GM19372 (cell line): Measurements from ENCODE around the gene LRRC37A2.
"Not testable (repeated sequence)": the region's sequence is repeated elsewhere in the genome, so short reads cannot be mapped to it uniquely, and the experiment has no call there.

Source experiments
- ATAC-seq: cut with Tn5 transposase; IDR thresholded peaks from one replicate; pipeline ENCODE4 v1.9.1; 2021; ENCODE audit warnings: mild to moderate bottlenecking, low read depth, moderate library complexity; ENCODE audit not compliant: unreplicated experiment

The LRRC37A2 gene

DNA sequence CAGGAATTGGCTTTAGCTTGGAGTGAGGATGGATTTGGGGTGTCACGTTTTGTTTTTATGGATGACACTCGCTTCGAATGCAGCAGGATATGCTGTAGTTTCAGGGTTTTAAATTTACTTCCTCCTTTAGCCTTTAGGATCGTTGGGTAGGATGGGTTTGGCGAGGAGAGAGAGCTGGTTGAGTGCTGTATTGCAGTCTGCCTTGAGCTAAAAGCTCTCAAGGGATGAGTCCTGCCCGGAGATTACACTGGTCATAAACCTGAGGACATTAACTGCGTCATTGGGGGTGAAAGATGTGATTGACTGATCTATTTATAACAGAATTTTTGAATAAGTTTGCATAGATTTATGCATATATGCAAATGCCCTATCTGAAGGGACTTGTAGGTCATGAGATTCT is 79.1 kb downstream of the LRRC37A2 start:
- ATAC-seq, result not testable (repeated sequence)

DNA sequence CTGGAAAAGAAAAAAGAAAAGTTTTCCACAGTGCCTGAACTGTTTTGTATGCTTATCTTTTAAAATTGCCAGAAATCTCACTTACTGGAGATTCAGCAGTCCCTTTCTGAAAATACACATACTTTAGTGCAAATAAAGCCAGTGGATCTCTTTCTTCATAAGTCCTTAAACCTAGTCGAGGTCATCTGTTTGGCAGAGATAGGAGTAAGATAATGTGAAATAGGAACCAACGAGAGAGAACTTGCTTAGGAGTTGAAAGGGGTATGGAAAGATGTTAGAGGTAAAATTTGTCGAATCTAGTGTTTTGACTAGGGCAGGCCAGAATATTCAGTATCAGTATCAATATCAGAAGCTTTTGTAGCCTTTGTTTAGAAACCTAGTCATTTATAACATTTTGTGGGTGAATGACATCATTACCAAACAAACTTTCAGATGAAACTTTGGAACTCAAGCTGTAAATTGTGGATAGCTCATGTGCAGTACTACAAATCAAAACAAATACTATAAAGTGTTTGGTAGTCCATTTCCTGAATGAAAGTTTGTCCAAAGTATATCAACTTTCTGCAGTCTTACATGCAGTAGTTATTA is 86.2 kb downstream of the LRRC37A2 start:
- ATAC-seq, result not testable (repeated sequence)

DNA sequence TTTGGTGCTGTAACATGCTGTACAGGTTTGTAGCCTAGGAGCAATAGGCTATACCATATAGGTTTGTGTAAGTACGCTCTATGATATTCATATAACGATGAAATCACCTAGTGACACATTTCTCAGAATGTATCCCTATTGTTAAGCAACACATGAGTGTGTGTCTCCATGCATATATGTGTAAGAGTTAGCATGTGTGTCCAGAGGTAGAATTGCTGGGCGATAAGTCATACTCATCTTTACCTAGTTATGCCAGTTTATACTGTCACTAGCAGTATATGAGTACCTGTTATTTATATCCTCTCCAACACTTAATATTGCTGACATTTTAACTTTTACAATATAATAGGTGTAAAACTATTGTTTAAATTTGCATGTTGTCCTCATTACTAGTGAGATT is 88.5 kb downstream of the LRRC37A2 start:
- ATAC-seq, result not testable (repeated sequence)

GRCh38 chr17:46603125-46603524 is 90.9 kb downstream of the LRRC37A2 start:
- not testable (repeated sequence) for ATAC-seq
